Measurements from ENCODE around the gene SLC25A13.

DNA sequence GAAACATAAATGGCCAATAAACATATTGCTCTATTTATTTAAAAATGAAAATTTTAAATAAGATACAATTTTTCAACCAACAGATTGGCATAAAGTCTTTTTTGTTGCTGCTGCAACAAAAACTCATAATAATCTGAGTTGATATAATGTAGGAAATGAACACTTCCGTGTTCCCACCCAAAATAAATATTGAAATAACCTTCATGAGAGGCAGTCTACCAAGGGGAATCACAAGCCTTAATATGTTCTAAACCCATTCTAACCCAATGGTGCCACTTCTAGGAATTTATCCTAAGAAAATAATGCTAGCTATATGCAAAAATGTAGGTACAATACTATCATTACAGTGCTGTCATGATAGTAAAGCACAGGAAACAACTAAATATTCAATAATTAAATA is 39.1 kb downstream of the SLC25A13 start:
- TF ChIP-seq, protein P1, sequence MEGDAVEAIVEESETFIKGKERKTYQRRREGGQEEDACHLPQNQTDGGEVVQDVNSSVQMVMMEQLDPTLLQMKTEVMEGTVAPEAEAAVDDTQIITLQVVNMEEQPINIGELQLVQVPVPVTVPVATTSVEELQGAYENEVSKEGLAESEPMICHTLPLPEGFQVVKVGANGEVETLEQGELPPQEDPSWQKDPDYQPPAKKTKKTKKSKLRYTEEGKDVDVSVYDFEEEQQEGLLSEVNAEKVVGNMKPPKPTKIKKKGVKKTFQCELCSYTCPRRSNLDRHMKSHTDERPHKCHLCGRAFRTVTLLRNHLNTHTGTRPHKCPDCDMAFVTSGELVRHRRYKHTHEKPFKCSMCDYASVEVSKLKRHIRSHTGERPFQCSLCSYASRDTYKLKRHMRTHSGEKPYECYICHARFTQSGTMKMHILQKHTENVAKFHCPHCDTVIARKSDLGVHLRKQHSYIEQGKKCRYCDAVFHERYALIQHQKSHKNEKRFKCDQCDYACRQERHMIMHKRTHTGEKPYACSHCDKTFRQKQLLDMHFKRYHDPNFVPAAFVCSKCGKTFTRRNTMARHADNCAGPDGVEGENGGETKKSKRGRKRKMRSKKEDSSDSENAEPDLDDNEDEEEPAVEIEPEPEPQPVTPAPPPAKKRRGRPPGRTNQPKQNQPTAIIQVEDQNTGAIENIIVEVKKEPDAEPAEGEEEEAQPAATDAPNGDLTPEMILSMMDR (IDR thresholded peaks at IDR 0.05; ENCODE audit: control extremely low read depth in 1 of 3, insufficient read depth in 1 of 3, low read depth in 1 of 3, low read length in 3 of 3), result no peak
- TF ChIP-seq RFX5 (IDR thresholded peaks at IDR 0.05; ENCODE audit: borderline replicate concordance, low read depth, low read length) (no peak), EP300 (IDR thresholded peaks at IDR 0.05; ENCODE audit: borderline replicate concordance in 1 of 2, low read depth in 2 of 2, low read length in 2 of 2) (no peak), SAP30 (IDR thresholded peaks at IDR 0.05; ENCODE audit: insufficient read depth, insufficient replicate concordance, low read length) (no peak), EZH2 (IDR thresholded peaks at IDR 0.05; ENCODE audit: low read depth, low read length, severe bottlenecking) (no peak), POLR2A (IDR thresholded peaks at IDR 0.05; ENCODE audit: control extremely low read depth in 1 of 2, low read depth in 2 of 2, low read length in 2 of 2) (no peak), POLR2AphosphoS5 (IDR thresholded peaks at IDR 0.05; ENCODE audit: low read depth, low read length) (no peak), CHD1 (IDR thresholded peaks at IDR 0.05; ENCODE audit: low read depth, low read length) (no peak)
- TF ChIP-seq, protein P2, sequence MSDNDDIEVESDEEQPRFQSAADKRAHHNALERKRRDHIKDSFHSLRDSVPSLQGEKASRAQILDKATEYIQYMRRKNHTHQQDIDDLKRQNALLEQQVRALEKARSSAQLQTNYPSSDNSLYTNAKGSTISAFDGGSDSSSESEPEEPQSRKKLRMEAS (IDR thresholded peaks at IDR 0.05), result no peak

Measured in H1 (cell line).